SK-N-SH (cell line): ENCODE measurements around the gene ROR2. TPM values are rescaled to one million over a fixed set of nuclear protein-coding genes. Genes with fewer than 3 reads are reported as not detected.

Source experiments
- CTCF ChIA-PET: fragments of 300-600, 350-600 bp; formaldehyde crosslinking; extraction: SDS; loops from one replicate; lab custom pipeline; 2021; lab: Yijun Ruan, JAX
- POLR2A ChIA-PET: fragments of 350-600 bp; sonication (Branson Sonifier 250); formaldehyde crosslinking; extraction: SDS; loops from one replicate; lab custom pipeline; 2020; ENCODE audit warnings: antibody characterized with exemption, inconsistent platforms; lab: Yijun Ruan, JAX
- DNase-seq: peaks from one replicate; pipeline ENCODE4 v3.0.0; 2012
- H2AFZ ChIP-seq: fragments of 200-600 bp; sonication (generic); 2 replicates; pipeline ENCODE4 v1.8.1; 2016; ENCODE audit warnings: antibody characterized with exemption, mild to moderate bottlenecking, low read depth
- H3F3A ChIP-seq: fragments of 200-600 bp; sonication (generic); replicated peaks from 2 replicates; pipeline ENCODE3; 2016; ENCODE audit warnings: antibody characterized with exemption, mild to moderate bottlenecking; ENCODE audit not compliant: insufficient read depth
- H3K27ac ChIP-seq, 2 experiments: fragments of 200-500 bp in 1 of 2; fragments of 200-600 bp in 1 of 2; sonication (Bioruptor generic) in 1 of 2; sonication (generic), shearing (Covaris generic) in 1 of 2; 2 replicates each; pipeline versions ENCODE4 v1.5.1 to v1.6.1; 2014 to 2016; ENCODE audit warnings: low read depth in 2 of 2, inconsistent platforms in 1 of 2, low read length in 1 of 2, mild to moderate bottlenecking in 1 of 2, mixed read lengths in 1 of 2
- H3K27me3 ChIP-seq: fragments of 200-600 bp; sonication (generic), shearing (Covaris generic); 2 replicates; pipeline ENCODE4 v1.6.1; 2016; ENCODE audit warnings: mixed run types; ENCODE audit not compliant: insufficient read depth
- H3K36me3 ChIP-seq, 2 experiments: fragments of 200-500 bp in 1 of 2; fragments of 200-600 bp in 1 of 2; sonication (Bioruptor generic) in 1 of 2; sonication (generic) in 1 of 2; replicated peaks in 1 of 2; 2 replicates each; pipeline versions ENCODE3 to v1.5.1; 2014 to 2016; ENCODE audit warnings: low read length in 1 of 2, mild to moderate bottlenecking in 1 of 2; ENCODE audit not compliant: insufficient read depth in 2 of 2, control insufficient read depth in 1 of 2
- H3K4me1 ChIP-seq, 2 experiments: fragments of 200-500 bp in 1 of 2; fragments of 200-600 bp in 1 of 2; sonication (Bioruptor generic) in 1 of 2; sonication (generic), shearing (Covaris generic) in 1 of 2; 2 replicates each; pipeline versions ENCODE4 v1.5.1 to v1.6.1; 2014 to 2016; ENCODE audit warnings: low read depth in 1 of 2, low read length in 1 of 2, mixed run types in 1 of 2; ENCODE audit not compliant: insufficient read depth in 2 of 2, control insufficient read depth in 1 of 2
- H3K4me2 ChIP-seq: fragments of 200-600 bp; sonication (generic), shearing (Covaris generic); 2 replicates; pipeline ENCODE4 v1.6.1; 2017; ENCODE audit warnings: mixed run types
- H3K4me3 ChIP-seq, 2 experiments: fragments of 200-500 bp in 1 of 2; fragments of 200-600 bp in 1 of 2; sonication (Bioruptor generic) in 1 of 2; sonication (generic), shearing (Covaris generic) in 1 of 2; 2 replicates each; pipeline versions ENCODE4 v1.5.1 to v1.8.1; 2014 to 2016; ENCODE audit warnings: low read depth in 2 of 2, inconsistent platforms in 1 of 2, low read length in 1 of 2, mild to moderate bottlenecking in 1 of 2, mixed read lengths in 1 of 2, moderate library complexity in 1 of 2
- H3K79me2 ChIP-seq: fragments of 200-600 bp; sonication (generic); 2 replicates; pipeline ENCODE4 v1.8.1; 2017; ENCODE audit warnings: mild to moderate bottlenecking; ENCODE audit not compliant: insufficient read depth
- H3K9ac ChIP-seq: fragments of 200-600 bp; sonication (generic); 2 replicates; pipeline ENCODE4 v1.6.1; 2017; ENCODE audit warnings: mixed run types
- H3K9me2 ChIP-seq: fragments of 200-600 bp; sonication (generic); 2 replicates; pipeline ENCODE4 v1.6.1; 2017; ENCODE audit warnings: mixed run types
- H3K9me3 ChIP-seq: fragments of 200-600 bp; sonication (generic); 2 replicates; pipeline ENCODE4 v1.6.1; 2017; ENCODE audit warnings: mixed run types, mild to moderate bottlenecking, moderate library complexity
- H4K20me1 ChIP-seq: fragments of 200-600 bp; sonication (generic); 2 replicates; pipeline ENCODE4 v1.6.1; 2017; ENCODE audit warnings: mild to moderate bottlenecking, mixed run types; ENCODE audit not compliant: insufficient read depth
- EP300 ChIP-seq, 2 experiments: IDR thresholded peaks; 2 replicates each; pipeline versions ENCODE4 v1.4.0 to v1.6.1; 2012; ENCODE audit warnings: borderline replicate concordance in 1 of 2, low read depth in 1 of 2, low read length in 1 of 2
- FOSL2 ChIP-seq: IDR thresholded peaks from 2 replicates; pipeline ENCODE4 v1.4.0; 2012; ENCODE audit warnings: low read depth, mild to moderate bottlenecking, moderate library complexity, borderline replicate concordance
- FOXM1 ChIP-seq: IDR thresholded peaks from 2 replicates; pipeline ENCODE4 v1.4.0; 2012; ENCODE audit warnings: low read depth, mild to moderate bottlenecking
- GATA2 ChIP-seq: sonication (generic); formaldehyde crosslinking; IDR thresholded peaks from 2 replicates; pipeline ENCODE4 v1.5.0; 2020; ENCODE audit warnings: mild to moderate bottlenecking, missing genetic modification reagents
- JUND ChIP-seq: IDR thresholded peaks from 2 replicates; pipeline ENCODE4 v1.4.0; 2012
- MXI1 ChIP-seq: IDR thresholded peaks from 2 replicates; pipeline ENCODE4 v1.6.1; 2012; ENCODE audit warnings: mild to moderate bottlenecking, low read depth, low read length, improper control_type of control experiment
- NRF1 ChIP-seq: IDR thresholded peaks from 2 replicates; pipeline ENCODE4 v1.6.1; 2012; ENCODE audit warnings: low read depth, mild to moderate bottlenecking, low read length
- RAD21 ChIP-seq: IDR thresholded peaks from 2 replicates; pipeline ENCODE4 v1.6.1; 2012; ENCODE audit warnings: mild to moderate bottlenecking, low read length
- RCOR1 ChIP-seq: fragments of 150-350 bp; IDR thresholded peaks from 2 replicates; pipeline ENCODE4 v1.6.1; 2017; ENCODE audit warnings: antibody characterized with exemption, low read length
- RFX5 ChIP-seq: IDR thresholded peaks from 2 replicates; pipeline ENCODE4 v1.6.1; 2012; ENCODE audit warnings: mild to moderate bottlenecking, improper control_type of control experiment, low read length
- SMC3 ChIP-seq: IDR thresholded peaks from 2 replicates; pipeline ENCODE4 v1.6.1; 2012; ENCODE audit warnings: low read depth, low read length, improper control_type of control experiment
- TAF1 ChIP-seq: IDR thresholded peaks from 2 replicates; pipeline ENCODE4 v1.6.1; 2012; ENCODE audit warnings: low read depth, mild to moderate bottlenecking, low read length, moderate library complexity, borderline replicate concordance
- TCF12 ChIP-seq: IDR thresholded peaks from 2 replicates; pipeline ENCODE4 v1.4.0; 2012
- TEAD4 ChIP-seq: IDR thresholded peaks from 2 replicates; pipeline ENCODE4 v1.4.0; 2012; ENCODE audit warnings: mild to moderate bottlenecking, borderline replicate concordance; ENCODE audit not compliant: insufficient read depth
- YY1 ChIP-seq: IDR thresholded peaks from 2 replicates; pipeline ENCODE4 v1.4.0; 2012; ENCODE audit warnings: low read depth, mild to moderate bottlenecking
- WGBS: methylation state at CpG from one replicate; pipeline ENCODE4 v1.1.6; 2017; ENCODE audit warnings: low lambda C conversion rate; 5-methylcytosine and 5-hydroxymethylcytosine counted together
- polyA plus RNA-seq, 3 experiments: library from polyadenylated mRNA; depleted of rRNA; stranded (reverse); fragments of >200 nt; gene quantifications; 2 replicates each; pipeline ENCODE4 v1.2.3, GENCODE V29; 2012
- TF ChIP-seq, protein P1 (sequence below): fragments of 150-350 bp; IDR thresholded peaks from 2 replicates; pipeline ENCODE4 v1.6.1; 2016; ENCODE audit warnings: mild to moderate bottlenecking, low read depth, low read length
- TF ChIP-seq, protein P2 (sequence below): IDR thresholded peaks from 2 replicates; pipeline ENCODE4 v1.4.0; 2012; ENCODE audit warnings: low read depth
- TF ChIP-seq, protein P3 (sequence below): fragments of 150-350 bp; IDR thresholded peaks from 2 replicates; pipeline ENCODE4 v1.6.1; 2017; ENCODE audit warnings: antibody characterized with exemption, low read length, low read depth, borderline replicate concordance
- TF ChIP-seq, protein P4 (sequence below): fragments of 200-600 bp; sonication (generic); IDR thresholded peaks from 2 replicates; pipeline ENCODE4 v1.6.1; 2017; ENCODE audit warnings: antibody characterized with exemption, mild to moderate bottlenecking, moderate library complexity

The ROR2 gene
- polyA plus RNA-seq, 1 of the 3 experiments (the other 2 are of a cell fraction) = 0.43 TPM

DNA sequence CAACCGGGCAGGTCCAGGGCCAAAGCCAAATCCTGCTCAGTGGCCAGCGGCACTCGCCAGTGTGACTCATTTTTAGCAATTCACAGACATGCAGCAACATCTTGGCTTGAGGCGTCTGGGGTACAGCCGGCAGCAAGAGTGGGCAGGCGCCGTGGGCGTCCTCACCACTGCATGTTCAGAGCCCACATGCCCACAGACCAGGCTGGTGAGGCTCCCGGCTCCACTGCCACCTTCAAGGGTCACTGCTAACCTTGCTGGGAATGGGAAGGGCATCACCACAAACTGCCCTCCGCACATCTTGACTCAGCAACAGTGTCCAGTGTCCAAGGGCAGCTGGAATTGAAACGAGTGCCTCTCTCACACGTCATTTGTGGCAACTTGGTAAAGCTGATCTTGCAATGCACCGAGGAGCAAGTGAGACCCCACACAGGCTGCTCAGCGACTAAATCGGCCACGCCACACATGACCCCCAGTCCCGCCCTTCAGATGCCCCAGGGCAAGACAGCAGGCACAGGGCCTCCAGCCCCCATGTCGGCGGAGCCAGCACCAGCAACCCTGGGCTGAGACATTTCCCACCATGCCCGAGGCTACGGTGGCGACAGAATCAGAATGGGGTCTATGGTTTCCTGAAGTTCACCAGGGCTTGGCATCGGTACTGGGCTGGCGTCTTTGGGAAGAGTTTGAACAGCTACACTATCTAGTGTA is 140.3 kb downstream of the ROR2 start:
- H3K9me3 ChIP-seq = no peaks in the 10 kb centered on the region
- no peak for TF ChIP-seq FOSL2
- DNase-seq = no peak
- H2AFZ ChIP-seq = no peak overlapping the region
- no peak overlapping the region for H3K9ac ChIP-seq
- no peaks in the 10 kb centered on the region for H3F3A ChIP-seq
- ChIA-PET POLR2A (no interaction called here), CTCF (interaction anchor here (0.6 to 2.0 kb wide), 2 partner anchors 15 to 413 kb away, joined by 4 to 5 read pairs; no protein-coding TSS in a partner anchor)
- no peaks in the 10 kb centered on the region for H3K79me2 ChIP-seq
- H3K27ac ChIP-seq = no peak overlapping the region
- no peak overlapping the region for H3K4me2 ChIP-seq
- H3K36me3 ChIP-seq = no peaks in the 10 kb centered on the region
- no peak overlapping the region for H3K4me3 ChIP-seq
- 57% methylated on average over 17 of the region's 24 CpGs for WGBS
- H3K27me3 ChIP-seq = no peaks in the 10 kb centered on the region
- H3K4me1 ChIP-seq = peaks cover 0 to 25% of the 10 kb centered on the region in 2 experiments; a peak in 1 of 4 replicates
- no peaks in the 10 kb centered on the region for H4K20me1 ChIP-seq
- H3K9me2 ChIP-seq = no peaks in the 10 kb centered on the region

DNA sequence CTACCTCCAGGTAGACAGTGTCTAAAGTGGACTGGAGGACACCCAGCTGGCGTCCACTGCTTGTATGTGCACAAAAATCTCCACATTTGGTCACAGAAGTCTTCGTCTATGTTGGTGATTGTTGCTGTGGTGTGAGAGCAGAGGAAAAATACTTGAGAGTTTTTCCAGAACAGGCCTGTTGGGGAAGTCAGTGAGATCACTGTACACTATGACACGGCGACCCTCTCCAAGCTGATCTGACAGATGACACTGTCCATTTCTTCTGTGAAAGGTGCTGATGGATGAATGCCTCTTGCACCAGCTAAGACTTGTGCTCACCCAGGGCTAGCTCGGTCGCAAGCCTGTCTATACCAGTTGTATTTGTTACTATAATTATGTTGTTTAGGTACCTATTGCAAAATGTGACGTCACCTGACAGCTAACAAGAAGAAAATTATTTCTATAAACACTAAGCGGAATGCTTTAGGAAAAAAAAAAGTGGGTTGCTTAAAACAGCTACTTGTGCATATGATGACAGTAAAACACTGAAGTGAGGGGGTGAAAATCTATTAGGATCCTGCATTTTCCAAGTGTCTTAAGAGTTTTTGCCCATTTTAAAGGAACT is 142.3 kb downstream of the ROR2 start:
- CTCF ChIA-PET = interaction anchor here (0.7 to 1.2 kb wide), 3 partner anchors 32 to 76 kb away, joined by 3 to 4 read pairs (median 3); no protein-coding TSS in a partner anchor
- POLR2A ChIA-PET = no interaction called here
- no peak for TF ChIP-seq NRF1
- no peak for TF ChIP-seq TCF12
- no peak for TF ChIP-seq RFX5
- no peak for TF ChIP-seq GATA2 (CRISPR knock-in tag)
- TF ChIP-seq JUND = no peak
- no peak for TF ChIP-seq TAF1
- no peak for TF ChIP-seq SMC3
- TF ChIP-seq, protein P1, sequence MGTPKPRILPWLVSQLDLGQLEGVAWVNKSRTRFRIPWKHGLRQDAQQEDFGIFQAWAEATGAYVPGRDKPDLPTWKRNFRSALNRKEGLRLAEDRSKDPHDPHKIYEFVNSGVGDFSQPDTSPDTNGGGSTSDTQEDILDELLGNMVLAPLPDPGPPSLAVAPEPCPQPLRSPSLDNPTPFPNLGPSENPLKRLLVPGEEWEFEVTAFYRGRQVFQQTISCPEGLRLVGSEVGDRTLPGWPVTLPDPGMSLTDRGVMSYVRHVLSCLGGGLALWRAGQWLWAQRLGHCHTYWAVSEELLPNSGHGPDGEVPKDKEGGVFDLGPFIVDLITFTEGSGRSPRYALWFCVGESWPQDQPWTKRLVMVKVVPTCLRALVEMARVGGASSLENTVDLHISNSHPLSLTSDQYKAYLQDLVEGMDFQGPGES = no peak
- TF ChIP-seq RCOR1 = no peak
- TF ChIP-seq FOXM1 = no peak
- TF ChIP-seq, protein P2, sequence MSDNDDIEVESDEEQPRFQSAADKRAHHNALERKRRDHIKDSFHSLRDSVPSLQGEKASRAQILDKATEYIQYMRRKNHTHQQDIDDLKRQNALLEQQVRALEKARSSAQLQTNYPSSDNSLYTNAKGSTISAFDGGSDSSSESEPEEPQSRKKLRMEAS = no peak
- TF ChIP-seq, protein P3, sequence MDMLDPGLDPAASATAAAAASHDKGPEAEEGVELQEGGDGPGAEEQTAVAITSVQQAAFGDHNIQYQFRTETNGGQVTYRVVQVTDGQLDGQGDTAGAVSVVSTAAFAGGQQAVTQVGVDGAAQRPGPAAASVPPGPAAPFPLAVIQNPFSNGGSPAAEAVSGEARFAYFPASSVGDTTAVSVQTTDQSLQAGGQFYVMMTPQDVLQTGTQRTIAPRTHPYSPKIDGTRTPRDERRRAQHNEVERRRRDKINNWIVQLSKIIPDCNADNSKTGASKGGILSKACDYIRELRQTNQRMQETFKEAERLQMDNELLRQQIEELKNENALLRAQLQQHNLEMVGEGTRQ = no peak
- TF ChIP-seq, protein P4, sequence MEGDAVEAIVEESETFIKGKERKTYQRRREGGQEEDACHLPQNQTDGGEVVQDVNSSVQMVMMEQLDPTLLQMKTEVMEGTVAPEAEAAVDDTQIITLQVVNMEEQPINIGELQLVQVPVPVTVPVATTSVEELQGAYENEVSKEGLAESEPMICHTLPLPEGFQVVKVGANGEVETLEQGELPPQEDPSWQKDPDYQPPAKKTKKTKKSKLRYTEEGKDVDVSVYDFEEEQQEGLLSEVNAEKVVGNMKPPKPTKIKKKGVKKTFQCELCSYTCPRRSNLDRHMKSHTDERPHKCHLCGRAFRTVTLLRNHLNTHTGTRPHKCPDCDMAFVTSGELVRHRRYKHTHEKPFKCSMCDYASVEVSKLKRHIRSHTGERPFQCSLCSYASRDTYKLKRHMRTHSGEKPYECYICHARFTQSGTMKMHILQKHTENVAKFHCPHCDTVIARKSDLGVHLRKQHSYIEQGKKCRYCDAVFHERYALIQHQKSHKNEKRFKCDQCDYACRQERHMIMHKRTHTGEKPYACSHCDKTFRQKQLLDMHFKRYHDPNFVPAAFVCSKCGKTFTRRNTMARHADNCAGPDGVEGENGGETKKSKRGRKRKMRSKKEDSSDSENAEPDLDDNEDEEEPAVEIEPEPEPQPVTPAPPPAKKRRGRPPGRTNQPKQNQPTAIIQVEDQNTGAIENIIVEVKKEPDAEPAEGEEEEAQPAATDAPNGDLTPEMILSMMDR = no peak
- TF ChIP-seq YY1 = no peak
- TF ChIP-seq MXI1 = no peak
- no peak for TF ChIP-seq EP300 (IDR thresholded peaks at IDR 0.05; ENCODE audit: borderline replicate concordance in 1 of 2, low read depth in 1 of 2, low read length in 1 of 2)
- no peak for TF ChIP-seq TEAD4
- no peak for TF ChIP-seq RAD21
- Histone ChIP-seq H4K20me1 (no peaks in the 10 kb centered on the region), H3K4me2 (no peak overlapping the region), H3K27me3 (no peaks in the 10 kb centered on the region), H3K4me3 (no peak overlapping the region), H3K79me2 (no peaks in the 10 kb centered on the region), H3F3A (no peaks in the 10 kb centered on the region), H3K9me2 (no peaks in the 10 kb centered on the region), H3K27ac (no peak overlapping the region; a peak in 1 of 4 replicates), H3K4me1 (peaks cover 0 to 39% of the 10 kb centered on the region in 2 experiments; a peak in 1 of 4 replicates), H3K9ac (no peak overlapping the region), H3K36me3 (no peaks in the 10 kb centered on the region), H2AFZ (no peak overlapping the region), H3K9me3 (no peaks in the 10 kb centered on the region)
- no peak for DNase-seq
- WGBS = 63% methylated on average over 8 of the region's 8 CpGs
